GM19240 (cell line): ENCODE measurements around the gene ADGRG7.
"Not testable (repeated sequence)": the region's sequence is repeated elsewhere in the genome, so short reads cannot be mapped to it uniquely, and the experiment has no call there.

ENCODE experiments used
- DNase-seq: peaks from one replicate; pipeline ENCODE4 v3.0.0; 2011; ENCODE audit warnings: low spot score; ENCODE audit not compliant: insufficient read length

ADGRG7 gene, protein sequence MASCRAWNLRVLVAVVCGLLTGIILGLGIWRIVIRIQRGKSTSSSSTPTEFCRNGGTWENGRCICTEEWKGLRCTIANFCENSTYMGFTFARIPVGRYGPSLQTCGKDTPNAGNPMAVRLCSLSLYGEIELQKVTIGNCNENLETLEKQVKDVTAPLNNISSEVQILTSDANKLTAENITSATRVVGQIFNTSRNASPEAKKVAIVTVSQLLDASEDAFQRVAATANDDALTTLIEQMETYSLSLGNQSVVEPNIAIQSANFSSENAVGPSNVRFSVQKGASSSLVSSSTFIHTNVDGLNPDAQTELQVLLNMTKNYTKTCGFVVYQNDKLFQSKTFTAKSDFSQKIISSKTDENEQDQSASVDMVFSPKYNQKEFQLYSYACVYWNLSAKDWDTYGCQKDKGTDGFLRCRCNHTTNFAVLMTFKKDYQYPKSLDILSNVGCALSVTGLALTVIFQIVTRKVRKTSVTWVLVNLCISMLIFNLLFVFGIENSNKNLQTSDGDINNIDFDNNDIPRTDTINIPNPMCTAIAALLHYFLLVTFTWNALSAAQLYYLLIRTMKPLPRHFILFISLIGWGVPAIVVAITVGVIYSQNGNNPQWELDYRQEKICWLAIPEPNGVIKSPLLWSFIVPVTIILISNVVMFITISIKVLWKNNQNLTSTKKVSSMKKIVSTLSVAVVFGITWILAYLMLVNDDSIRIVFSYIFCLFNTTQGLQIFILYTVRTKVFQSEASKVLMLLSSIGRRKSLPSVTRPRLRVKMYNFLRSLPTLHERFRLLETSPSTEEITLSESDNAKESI

GRCh38 chr3:100609305-100609704, at the start of gene ADGRG7:
ADGRG7 (plus strand) TSS chr3:100609601; CDS start chr3:100609857, 256 bp downstream.
- DNase-seq, result no peak

DNA sequence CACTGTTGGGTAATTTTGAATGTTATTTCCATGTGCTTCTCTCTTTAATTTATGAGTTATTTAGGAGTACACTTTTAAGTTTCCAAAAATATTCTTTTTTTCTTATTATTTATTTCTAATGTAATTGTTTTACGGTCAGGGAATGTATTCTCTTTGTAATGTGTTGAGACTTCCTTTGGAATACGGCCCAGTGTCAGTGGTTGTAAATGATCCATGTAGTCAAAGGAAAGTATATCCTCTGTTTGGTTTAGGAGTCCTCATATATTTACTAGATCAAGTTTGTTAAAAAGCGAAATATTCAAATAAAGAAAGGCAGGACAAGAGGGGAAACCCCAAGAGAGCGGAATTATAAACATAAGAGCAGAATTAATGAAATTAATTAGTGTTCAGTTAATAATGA, 49.0 kb upstream of the ADGRG7 start:
- no peak for DNase-seq

DNA sequence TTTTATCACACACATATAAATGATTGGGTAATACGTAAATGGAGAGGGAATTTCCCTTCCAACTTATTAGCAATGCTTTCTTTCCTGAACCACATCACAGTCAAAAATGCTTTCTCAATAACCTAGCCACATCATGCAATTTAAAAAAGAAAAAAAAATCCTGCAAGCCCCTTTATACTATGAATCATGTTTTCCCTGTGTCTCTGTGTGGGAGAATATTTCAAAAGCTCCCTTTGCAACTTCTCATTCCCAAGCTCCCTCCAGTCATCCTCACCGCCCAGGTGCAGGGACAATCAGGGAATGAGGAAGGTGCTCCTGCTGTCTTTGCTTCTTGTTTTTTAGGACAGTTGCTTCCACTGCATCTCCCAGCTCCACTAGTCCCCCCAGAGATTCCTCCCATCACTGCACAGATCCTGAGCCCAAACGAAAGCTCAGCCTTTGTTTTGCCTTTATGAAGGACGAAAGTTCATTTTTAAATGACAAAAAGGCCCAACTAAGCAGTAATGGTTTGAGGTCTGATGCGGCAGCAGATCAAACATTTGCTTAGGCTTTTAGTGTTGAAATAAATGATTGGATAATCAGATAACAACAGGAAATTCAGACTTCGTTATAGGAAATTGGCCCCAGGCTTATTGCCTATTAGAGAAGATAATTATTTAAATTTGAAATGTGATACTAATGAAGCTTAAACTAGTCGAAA, 47.8 kb upstream of the ADGRG7 start:
- no peak for DNase-seq

DNA sequence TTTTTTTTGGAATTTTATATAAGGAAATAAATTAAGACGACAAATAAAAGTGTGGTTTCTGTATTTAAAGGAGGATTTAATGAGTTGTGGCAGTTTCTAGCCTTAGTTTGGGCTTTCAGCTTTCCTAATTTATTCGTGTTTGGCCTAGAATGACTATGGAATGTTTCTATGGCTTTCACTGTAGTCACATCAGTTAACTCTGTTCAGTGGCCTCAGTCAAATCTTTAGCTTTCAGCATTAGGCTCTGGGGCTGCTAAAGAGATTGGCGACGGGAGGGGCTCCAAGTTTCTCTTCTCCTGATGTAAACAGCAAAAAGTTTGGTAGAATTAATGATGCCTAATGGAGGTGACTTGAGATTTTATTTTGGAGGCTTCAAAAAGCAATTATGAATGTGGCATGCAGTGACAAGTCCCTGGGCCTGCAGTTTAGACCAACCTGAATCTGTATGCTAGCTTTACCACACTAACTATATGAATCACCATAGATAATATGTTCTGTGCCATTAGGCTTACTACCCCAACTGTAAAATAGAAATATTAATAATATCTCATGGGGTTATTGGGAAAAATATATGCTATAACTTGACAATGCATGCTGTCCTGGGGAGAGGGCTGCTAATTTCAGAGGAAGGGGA, 47.1 kb upstream of the ADGRG7 start:
- DNase-seq, result no peak

- DNase-seq, result no peak
Measured at GRCh38 chr3:100563228-100563627, 46.2 kb upstream of the ADGRG7 start.

GRCh38 chr3:100563652-100564211, 45.7 kb upstream of the ADGRG7 start:
- DNase-seq, result no peak

GRCh38 chr3:100570811-100571210, 38.6 kb upstream of the ADGRG7 start:
- DNase-seq, result no peak

- no peak for DNase-seq
Measured at GRCh38 chr3:100574536-100574935, 34.9 kb upstream of the ADGRG7 start.

DNA sequence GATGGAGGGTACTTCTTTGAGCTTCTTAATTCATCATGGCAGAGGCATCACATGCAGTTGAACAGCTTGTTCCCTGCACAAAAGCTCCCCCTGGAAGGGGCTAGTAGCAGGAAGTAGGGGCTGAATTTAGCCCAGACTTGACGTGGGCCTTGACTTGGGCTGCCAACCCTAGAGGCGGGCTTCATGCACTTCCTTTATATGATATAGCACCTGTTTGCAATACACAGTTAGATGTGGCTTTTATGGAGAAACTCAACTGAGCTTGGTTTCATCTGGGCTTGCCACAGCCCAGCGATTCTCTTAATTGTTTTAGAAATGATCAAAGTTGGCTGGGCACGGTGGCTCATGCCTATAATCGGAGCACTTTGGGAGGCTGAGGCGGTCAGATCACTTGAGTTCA, 33.7 kb upstream of the ADGRG7 start:
- no peak for DNase-seq

DNA sequence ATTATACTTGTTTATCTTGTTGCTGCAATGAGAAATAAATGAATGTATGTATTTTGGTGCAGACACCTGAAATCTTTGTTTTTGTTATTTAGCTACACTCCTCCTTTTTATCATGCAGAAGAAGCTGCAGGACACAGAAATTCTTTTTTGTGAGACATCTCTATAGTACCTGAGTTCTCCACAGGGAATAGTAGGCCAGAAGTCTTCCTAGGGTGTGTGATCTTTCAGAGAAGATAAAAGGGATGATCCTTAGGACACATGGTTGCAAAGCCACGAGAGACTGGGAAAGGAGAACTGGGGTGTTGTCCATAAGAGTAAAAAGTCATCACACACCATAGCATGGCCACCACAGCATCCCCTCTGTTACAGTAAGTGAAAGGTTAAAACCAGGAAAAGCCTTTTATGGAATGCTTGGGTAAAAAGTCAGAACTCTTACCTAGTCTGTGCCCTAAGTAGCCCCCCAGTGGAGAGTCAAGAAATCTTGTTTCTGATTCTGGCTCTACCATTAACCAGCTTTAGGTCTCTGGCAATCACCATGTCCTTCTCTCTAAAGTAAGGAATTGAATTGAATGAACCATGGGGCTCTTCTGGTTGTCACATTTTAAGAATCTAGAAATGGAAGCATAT, 31.9 kb upstream of the ADGRG7 start:
- DNase-seq, result no peak

DNA sequence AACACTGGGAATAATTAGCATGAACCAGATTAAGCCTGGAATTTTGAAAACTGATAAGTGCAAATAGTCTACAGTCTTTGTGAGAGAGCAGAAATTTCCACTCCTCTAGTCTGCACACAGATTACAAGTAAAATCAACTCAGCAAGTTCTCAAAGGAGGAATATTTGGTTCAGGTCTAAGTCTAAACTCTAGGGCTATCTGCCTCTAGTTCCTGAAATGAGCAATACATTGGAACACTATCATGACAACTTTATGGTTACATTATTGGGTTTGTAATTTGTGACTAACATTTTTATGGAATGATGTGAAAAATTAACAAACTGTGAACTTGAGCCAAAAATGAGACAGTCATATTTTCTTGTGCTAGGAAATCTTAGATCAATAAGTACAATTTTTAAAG, 30.8 kb upstream of the ADGRG7 start:
- no peak for DNase-seq

- DNase-seq, result no peak
Measured at GRCh38 chr3:100580147-100580546, 29.3 kb upstream of the ADGRG7 start.

DNA sequence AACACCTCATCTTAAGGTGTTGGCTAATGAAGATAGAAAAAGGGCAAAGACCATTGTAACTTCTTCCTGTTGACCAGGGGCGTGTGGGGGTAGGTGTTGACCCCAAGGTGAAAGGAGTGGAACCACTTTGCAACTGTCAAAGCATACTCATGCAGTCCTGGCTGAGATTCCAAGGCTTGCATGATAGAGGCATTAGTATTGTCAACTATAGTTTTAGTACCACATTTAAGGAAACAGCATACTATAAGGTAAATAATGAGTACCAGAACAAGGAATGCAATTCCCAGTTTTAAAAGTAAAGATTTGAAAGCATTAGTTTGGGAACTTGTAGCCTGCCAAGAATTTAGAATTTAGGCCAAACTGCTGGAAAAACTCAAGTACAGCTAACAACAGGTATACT, 27.8 kb upstream of the ADGRG7 start:
- DNase-seq, result no peak

GRCh38 chr3:100582157-100582556, 27.2 kb upstream of the ADGRG7 start:
- not testable (repeated sequence) for DNase-seq

DNA sequence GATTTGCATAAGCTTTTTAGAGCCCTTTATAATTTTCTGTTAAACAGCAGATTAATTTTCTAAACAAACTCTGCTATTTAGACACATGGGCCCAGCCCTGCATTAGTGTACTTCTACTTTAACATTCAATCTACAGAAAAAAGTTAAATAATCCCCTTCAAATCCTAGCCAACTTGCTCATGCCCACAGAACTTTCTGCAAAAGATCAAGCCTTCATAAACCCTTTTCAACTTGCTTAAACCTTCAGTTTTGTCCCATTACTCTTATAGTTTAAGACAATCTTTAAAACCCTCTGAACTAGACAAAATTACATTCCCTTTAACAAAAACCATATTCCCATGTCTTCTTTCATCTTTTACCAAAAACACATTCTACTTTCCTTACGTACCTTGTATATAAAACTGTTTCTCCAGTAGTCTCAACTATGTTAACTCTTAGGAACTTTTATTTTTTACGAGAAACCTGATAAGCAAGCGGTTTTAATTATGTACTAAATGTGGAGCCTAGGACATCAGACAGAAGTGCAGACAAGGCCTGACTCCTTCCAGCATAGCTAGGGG, 25.2 kb upstream of the ADGRG7 start:
- DNase-seq, result no peak

GRCh38 chr3:100586832-100587231, 22.6 kb upstream of the ADGRG7 start:
- no peak for DNase-seq

- DNase-seq, result no peak
Measured at GRCh38 chr3:100588251-100588650, 21.1 kb upstream of the ADGRG7 start.

- peak; percentile 27 for DNase-seq
Measured at GRCh38 chr3:100590114-100590839, 19.1 kb upstream of the ADGRG7 start.

DNA sequence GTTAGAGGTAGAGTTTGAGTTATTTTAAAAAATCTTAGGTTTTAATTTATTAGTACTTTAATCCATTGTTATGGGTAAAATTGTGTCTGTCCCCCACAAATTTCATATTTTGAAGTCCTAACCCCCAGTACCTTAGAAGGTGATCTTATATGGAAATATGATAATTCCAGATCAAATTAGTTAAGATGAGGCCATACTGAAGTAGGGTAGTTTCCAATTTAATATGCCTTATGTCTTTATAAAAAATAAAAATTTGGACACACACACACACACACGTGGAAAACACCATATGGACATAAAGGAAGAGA, 18.6 kb upstream of the ADGRG7 start:
- no peak for DNase-seq

- DNase-seq, result no peak
Measured at GRCh38 chr3:100591411-100591810, 18.0 kb upstream of the ADGRG7 start.
